Caco-2 (cell line): ENCODE results near the gene DGKQ. TPM values are rescaled to one million over a fixed set of nuclear protein-coding genes. Genes with fewer than 3 reads are reported as not detected.

Source experiments
- BruUV-seq: library from RNA; stranded (reverse); fragments of 400-500 nt; replicated peaks from 2 replicates; lab custom pipeline; 2021; lab: Mats Ljungman, UMichigan
- CTCF ChIA-PET: fragments of 300-600 bp; sonication (Branson Sonifier 250); formaldehyde crosslinking; loops from one replicate; lab custom pipeline; 2022; ENCODE audit warnings: antibody characterized with exemption; lab: Charles Lee
- POLR2A ChIA-PET: fragments of 300-600 bp; sonication (Branson Sonifier 250); formaldehyde crosslinking; loops from one replicate; lab custom pipeline; 2022; ENCODE audit warnings: antibody characterized with exemption; lab: Charles Lee
- DNase-seq, 2 experiments: peaks; one replicate each; pipeline versions ENCODE4 v3.0.0 to v3.0.0-alpha.2; 2020 to 2022
- H3K27me3 ChIP-seq: replicated peaks from 2 replicates; pipeline ENCODE4 v1.6.0; 2011; ENCODE audit warnings: low read length; ENCODE audit not compliant: control insufficient read depth, insufficient read depth
- H3K36me3 ChIP-seq: 2 replicates; pipeline ENCODE4 v1.5.1; 2011; ENCODE audit warnings: low read length; ENCODE audit not compliant: control insufficient read depth, insufficient read depth
- H3K4me1 ChIP-seq: fragments of 250-450 bp; sonication (Bioruptor Pico); 2 replicates; pipeline ENCODE4 v1.5.1; 2020; ENCODE audit warnings: mild to moderate bottlenecking
- H3K4me3 ChIP-seq: 2 replicates; pipeline ENCODE4 v1.5.1; 2011; ENCODE audit warnings: low read depth, mild to moderate bottlenecking, control low read depth, low read length
- H3K9me3 ChIP-seq: fragments of 250-450 bp; sonication (Bioruptor Pico); 2 replicates; pipeline ENCODE4 v1.5.1; 2020; ENCODE audit warnings: mild to moderate bottlenecking, moderate library complexity
- H3K27ac Mint-ChIP-seq: one replicate; pipeline ENCODE4 v1.8.0; 2022; ENCODE audit warnings: mixed read lengths; ENCODE audit not compliant: unreplicated experiment
- H3K27me3 Mint-ChIP-seq: one replicate; pipeline ENCODE4 v1.8.0; 2022; ENCODE audit warnings: mixed read lengths; ENCODE audit not compliant: insufficient read depth, unreplicated experiment
- H3K36me3 Mint-ChIP-seq: one replicate; pipeline ENCODE4 v1.8.0; 2022; ENCODE audit warnings: mild to moderate bottlenecking, mixed read lengths; ENCODE audit not compliant: insufficient read depth, unreplicated experiment
- H3K4me1 Mint-ChIP-seq: one replicate; pipeline ENCODE4 v1.8.0; 2022; ENCODE audit warnings: low read depth, mixed read lengths; ENCODE audit not compliant: unreplicated experiment
- H3K4me3 Mint-ChIP-seq: one replicate; pipeline ENCODE4 v1.8.0; 2022; ENCODE audit warnings: mild to moderate bottlenecking, moderate library complexity, mixed read lengths; ENCODE audit not compliant: unreplicated experiment
- H3K9me3 Mint-ChIP-seq: one replicate; pipeline ENCODE4 v1.8.0; 2022; ENCODE audit warnings: mixed read lengths; ENCODE audit not compliant: unreplicated experiment
- intact Hi-C: fragments of 100-400 bp; cut with micrococcal nuclease; formaldehyde crosslinking; loops from one replicate; pipeline ENCODE4 v1.10.0; 2022; ENCODE audit not compliant: unreplicated experiment
- total RNA-seq: library from RNA; stranded (reverse); gene quantifications from 2 replicates; pipeline ENCODE4 v1.2.3, GENCODE V29; 2022
- TF ChIP-seq, protein P1 (sequence below), 2 experiments: fragments of 200-600 bp in 1 of 2; IDR thresholded peaks; 1 replicate in 1 of 2; 2 replicates in 1 of 2; pipeline versions ENCODE4 v1.5.1 to v1.8.0; 2011 to 2022; ENCODE audit warnings: antibody characterized with exemption in 1 of 2, control low read depth in 1 of 2, inconsistent platforms in 1 of 2, low read depth in 1 of 2, low read length in 1 of 2, mild to moderate bottlenecking in 1 of 2, moderate library complexity in 1 of 2; ENCODE audit not compliant: insufficient read depth in 1 of 2, severe bottlenecking in 1 of 2, unreplicated experiment in 1 of 2

The DGKQ gene
- total RNA-seq, 1 experiment from 2014 or later: 14.1 TPM

- TF ChIP-seq, protein P1, sequence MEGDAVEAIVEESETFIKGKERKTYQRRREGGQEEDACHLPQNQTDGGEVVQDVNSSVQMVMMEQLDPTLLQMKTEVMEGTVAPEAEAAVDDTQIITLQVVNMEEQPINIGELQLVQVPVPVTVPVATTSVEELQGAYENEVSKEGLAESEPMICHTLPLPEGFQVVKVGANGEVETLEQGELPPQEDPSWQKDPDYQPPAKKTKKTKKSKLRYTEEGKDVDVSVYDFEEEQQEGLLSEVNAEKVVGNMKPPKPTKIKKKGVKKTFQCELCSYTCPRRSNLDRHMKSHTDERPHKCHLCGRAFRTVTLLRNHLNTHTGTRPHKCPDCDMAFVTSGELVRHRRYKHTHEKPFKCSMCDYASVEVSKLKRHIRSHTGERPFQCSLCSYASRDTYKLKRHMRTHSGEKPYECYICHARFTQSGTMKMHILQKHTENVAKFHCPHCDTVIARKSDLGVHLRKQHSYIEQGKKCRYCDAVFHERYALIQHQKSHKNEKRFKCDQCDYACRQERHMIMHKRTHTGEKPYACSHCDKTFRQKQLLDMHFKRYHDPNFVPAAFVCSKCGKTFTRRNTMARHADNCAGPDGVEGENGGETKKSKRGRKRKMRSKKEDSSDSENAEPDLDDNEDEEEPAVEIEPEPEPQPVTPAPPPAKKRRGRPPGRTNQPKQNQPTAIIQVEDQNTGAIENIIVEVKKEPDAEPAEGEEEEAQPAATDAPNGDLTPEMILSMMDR (IDR thresholded peaks at IDR 0.05; ENCODE audit: insufficient read depth in 1 of 2, low read depth in 1 of 2, low read length in 1 of 2, severe bottlenecking in 1 of 2, unreplicated experiment in 1 of 2): no peak
- DNase-seq: no peak
- intact Hi-C loops: loop anchor here (5.0 kb wide), 1 partner anchor 59 kb away; the partner anchor contains the start of genes GAK and TMEM175
- ChIA-PET POLR2A (no interaction called here), CTCF (no interaction called here)
- Mint-ChIP-seq H3K27ac (no peak overlapping the region), H3K36me3 (peaks cover 28% of the 10 kb centered on the region), H3K4me1 (no peaks in the 10 kb centered on the region), H3K4me3 (no peak overlapping the region), H3K27me3 (no peaks in the 10 kb centered on the region), H3K9me3 (no peaks in the 10 kb centered on the region)
- no peaks in the 10 kb centered on the region; the same call in 1 of the 2 replicates for H3K36me3 ChIP-seq
- H3K9me3 ChIP-seq: no peaks in the 10 kb centered on the region
- H3K4me1 ChIP-seq: peaks cover 45% of the 10 kb centered on the region
- no TSS peak for BruUV-seq
- H3K27me3 ChIP-seq: no peaks in the 10 kb centered on the region
- H3K4me3 ChIP-seq: no peak overlapping the region
These were observed 17.5 kb upstream of the DGKQ start for GRCh38 chr4:990746-991367.

DNA sequence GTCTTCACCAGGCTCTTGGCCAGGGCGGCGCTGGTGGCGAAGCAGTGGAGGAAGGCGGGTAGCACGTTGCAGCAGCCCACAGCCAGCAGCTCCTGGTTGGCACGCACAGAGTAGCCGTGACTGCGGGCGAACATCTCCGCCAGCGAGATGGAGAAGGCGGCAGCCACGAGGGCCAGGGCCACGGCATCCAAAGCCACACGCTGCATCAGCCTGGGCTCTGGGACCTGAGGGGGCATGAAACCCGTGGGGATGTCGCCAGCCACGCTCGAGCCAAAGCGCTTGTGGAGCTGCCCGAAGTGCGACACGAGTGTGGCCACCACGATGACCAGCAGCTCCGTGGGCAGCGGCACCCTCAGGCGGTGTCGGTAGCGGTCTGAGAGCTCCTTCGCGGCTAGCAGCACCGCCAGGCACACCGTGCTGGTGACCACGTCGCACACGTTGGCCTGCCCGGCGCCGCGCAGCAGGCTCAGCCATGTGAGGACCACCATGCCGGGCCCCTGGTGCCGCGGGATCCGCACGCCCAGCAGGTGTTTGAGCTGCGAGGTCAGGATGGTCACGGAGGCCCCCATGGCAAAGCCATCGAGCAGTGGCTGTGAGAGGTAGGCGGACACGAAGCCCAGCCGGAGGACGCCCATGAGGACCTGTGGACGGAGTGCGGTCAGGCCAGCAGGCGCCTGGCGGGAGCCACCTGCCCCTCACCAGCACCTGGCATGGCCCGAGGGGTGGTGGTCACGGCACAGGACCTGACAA lies 16.5 kb upstream of the DGKQ start:
- CTCF ChIA-PET: no interaction called here
- H3K4me3 ChIP-seq: no peak overlapping the region
- H3K4me1 ChIP-seq: peaks cover 49% of the 10 kb centered on the region
- Mint-ChIP-seq H3K27ac (no peak overlapping the region), H3K9me3 (no peaks in the 10 kb centered on the region), H3K4me1 (no peaks in the 10 kb centered on the region), H3K4me3 (no peak overlapping the region), H3K27me3 (no peaks in the 10 kb centered on the region), H3K36me3 (peaks cover 35% of the 10 kb centered on the region)
- DNase-seq: no peak
- POLR2A ChIA-PET: no interaction called here
- no peaks in the 10 kb centered on the region for H3K9me3 ChIP-seq
- H3K27me3 ChIP-seq: no peaks in the 10 kb centered on the region
- no TSS peak for BruUV-seq
- no peaks in the 10 kb centered on the region; the same call in 1 of the 2 replicates for H3K36me3 ChIP-seq
- TF ChIP-seq, protein P1 (IDR thresholded peaks at IDR 0.05; ENCODE audit: insufficient read depth in 1 of 2, low read depth in 1 of 2, low read length in 1 of 2, severe bottlenecking in 1 of 2, unreplicated experiment in 1 of 2): no peak
- intact Hi-C loops: loop anchor here (5.0 kb wide), 1 partner anchor 58 kb away; the partner anchor contains the start of genes GAK and TMEM175

DNA sequence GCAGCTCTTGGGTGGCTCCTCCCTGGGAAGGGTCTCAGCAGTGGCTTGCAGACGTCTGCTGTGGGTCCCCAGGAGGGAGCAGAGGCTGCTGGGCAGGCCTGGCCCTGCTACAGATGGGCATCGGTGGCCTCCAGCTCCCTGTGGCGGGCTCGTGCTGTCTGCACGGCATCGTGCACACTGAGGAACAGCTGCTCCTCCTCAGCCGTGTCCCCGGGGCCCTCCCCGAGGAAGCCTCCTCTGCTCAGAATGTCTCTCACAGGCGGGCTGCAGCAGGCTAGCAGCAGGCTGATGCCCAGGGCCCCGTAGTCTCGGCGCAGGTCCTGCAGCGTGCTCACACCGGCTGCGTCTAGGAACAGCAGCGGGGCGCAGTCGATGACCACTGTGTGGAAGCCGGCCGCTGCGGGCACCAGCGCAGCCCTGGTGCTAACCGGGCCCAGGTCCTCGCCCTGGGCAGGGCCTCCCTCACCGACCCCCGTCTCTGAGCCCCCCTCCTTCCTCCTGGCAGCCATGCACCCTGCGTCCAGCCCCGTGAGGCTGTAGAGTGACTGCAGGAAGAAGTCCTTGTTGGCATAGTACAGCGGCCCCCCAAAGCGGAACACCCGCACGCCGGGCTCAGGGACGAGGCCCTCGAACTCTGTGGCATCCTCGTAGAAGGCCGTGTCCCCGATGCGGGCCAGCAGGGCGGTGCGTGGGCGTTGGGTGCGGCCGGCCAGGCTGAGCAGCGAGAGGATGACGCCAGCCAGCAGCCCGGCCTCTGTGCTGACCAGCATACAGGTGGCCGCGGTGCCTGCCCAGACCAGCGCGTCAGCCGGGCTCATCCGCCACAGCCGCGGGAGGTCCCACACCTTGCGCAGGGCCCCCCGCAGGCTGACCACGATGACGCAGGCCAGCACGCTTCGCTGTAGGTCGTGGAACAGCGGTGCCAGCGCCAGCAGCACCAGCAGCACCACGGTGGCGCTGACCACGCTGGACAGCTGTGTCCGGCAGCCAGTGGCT lies 15.7 kb upstream of the DGKQ start:
- H3K4me3 Mint-ChIP-seq: no peak overlapping the region
- TF ChIP-seq, protein P1 (IDR thresholded peaks at IDR 0.05; ENCODE audit: insufficient read depth in 1 of 2, low read depth in 1 of 2, low read length in 1 of 2, severe bottlenecking in 1 of 2, unreplicated experiment in 1 of 2): no peak
- H3K27me3 Mint-ChIP-seq: no peaks in the 10 kb centered on the region
- intact Hi-C loops: no loop called here
- H3K4me1 ChIP-seq: peaks cover 52% of the 10 kb centered on the region
- H3K27me3 ChIP-seq: no peaks in the 10 kb centered on the region
- peaks cover 34% of the 10 kb centered on the region for H3K36me3 Mint-ChIP-seq
- ChIA-PET CTCF (no interaction called here), POLR2A (no interaction called here)
- H3K36me3 ChIP-seq: no peaks in the 10 kb centered on the region; the same call in 1 of the 2 replicates
- no peaks in the 10 kb centered on the region for H3K9me3 ChIP-seq
- H3K9me3 Mint-ChIP-seq: no peaks in the 10 kb centered on the region
- no peak overlapping the region for H3K27ac Mint-ChIP-seq
- DNase-seq: no peak
- H3K4me1 Mint-ChIP-seq: no peaks in the 10 kb centered on the region
- no TSS peak for BruUV-seq
- H3K4me3 ChIP-seq: no peak overlapping the region
